Panc1 (cell line): Measurements from ENCODE around the gene CCDC88A.

ENCODE experiments used
- SIN3A ChIP-seq: IDR thresholded peaks from 2 replicates; pipeline ENCODE4 v1.6.1; 2012; ENCODE audit warnings: low read depth, mild to moderate bottlenecking, low read length, moderate library complexity, borderline replicate concordance; ENCODE audit not compliant: insufficient read depth
- TF ChIP-seq, protein P1 (sequence below): fragments of 450-650 bp; IDR thresholded peaks from 2 replicates; pipeline ENCODE4 v1.5.1; 2017; ENCODE audit warnings: mild to moderate bottlenecking
- TF ChIP-seq, protein P2 (sequence below), 2 experiments: IDR thresholded peaks; 2 replicates each; pipeline ENCODE4 v1.6.1; 2011 to 2012; ENCODE audit warnings: low read depth in 2 of 2, control low read depth in 1 of 2, low read length in 1 of 2, mild to moderate bottlenecking in 1 of 2, moderate library complexity in 1 of 2; ENCODE audit not compliant: insufficient read depth in 1 of 2

DNA sequence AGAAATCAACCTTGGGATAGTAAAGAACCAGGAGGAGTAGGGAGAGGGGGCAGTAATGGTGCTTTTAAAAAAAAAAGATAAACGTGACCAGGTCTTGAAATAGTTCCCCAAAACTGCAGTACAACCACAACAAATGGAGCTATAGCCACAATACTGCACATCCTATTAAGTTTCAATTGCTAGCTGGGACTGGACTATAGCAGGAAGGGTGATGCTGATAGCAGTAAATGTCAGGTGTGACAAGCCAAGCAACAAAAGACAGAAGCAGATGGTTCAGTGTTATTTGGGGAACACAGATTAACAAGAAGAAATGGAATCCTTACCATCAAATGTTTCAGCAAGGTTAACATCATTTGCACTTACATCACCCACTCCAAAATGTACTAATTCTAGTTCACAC, 177.0 kb downstream of the CCDC88A start:
- TF ChIP-seq, protein P1, sequence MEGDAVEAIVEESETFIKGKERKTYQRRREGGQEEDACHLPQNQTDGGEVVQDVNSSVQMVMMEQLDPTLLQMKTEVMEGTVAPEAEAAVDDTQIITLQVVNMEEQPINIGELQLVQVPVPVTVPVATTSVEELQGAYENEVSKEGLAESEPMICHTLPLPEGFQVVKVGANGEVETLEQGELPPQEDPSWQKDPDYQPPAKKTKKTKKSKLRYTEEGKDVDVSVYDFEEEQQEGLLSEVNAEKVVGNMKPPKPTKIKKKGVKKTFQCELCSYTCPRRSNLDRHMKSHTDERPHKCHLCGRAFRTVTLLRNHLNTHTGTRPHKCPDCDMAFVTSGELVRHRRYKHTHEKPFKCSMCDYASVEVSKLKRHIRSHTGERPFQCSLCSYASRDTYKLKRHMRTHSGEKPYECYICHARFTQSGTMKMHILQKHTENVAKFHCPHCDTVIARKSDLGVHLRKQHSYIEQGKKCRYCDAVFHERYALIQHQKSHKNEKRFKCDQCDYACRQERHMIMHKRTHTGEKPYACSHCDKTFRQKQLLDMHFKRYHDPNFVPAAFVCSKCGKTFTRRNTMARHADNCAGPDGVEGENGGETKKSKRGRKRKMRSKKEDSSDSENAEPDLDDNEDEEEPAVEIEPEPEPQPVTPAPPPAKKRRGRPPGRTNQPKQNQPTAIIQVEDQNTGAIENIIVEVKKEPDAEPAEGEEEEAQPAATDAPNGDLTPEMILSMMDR = no peak
- no peak for TF ChIP-seq SIN3A
- TF ChIP-seq, protein P2, sequence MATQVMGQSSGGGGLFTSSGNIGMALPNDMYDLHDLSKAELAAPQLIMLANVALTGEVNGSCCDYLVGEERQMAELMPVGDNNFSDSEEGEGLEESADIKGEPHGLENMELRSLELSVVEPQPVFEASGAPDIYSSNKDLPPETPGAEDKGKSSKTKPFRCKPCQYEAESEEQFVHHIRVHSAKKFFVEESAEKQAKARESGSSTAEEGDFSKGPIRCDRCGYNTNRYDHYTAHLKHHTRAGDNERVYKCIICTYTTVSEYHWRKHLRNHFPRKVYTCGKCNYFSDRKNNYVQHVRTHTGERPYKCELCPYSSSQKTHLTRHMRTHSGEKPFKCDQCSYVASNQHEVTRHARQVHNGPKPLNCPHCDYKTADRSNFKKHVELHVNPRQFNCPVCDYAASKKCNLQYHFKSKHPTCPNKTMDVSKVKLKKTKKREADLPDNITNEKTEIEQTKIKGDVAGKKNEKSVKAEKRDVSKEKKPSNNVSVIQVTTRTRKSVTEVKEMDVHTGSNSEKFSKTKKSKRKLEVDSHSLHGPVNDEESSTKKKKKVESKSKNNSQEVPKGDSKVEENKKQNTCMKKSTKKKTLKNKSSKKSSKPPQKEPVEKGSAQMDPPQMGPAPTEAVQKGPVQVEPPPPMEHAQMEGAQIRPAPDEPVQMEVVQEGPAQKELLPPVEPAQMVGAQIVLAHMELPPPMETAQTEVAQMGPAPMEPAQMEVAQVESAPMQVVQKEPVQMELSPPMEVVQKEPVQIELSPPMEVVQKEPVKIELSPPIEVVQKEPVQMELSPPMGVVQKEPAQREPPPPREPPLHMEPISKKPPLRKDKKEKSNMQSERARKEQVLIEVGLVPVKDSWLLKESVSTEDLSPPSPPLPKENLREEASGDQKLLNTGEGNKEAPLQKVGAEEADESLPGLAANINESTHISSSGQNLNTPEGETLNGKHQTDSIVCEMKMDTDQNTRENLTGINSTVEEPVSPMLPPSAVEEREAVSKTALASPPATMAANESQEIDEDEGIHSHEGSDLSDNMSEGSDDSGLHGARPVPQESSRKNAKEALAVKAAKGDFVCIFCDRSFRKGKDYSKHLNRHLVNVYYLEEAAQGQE (IDR thresholded peaks at IDR 0.05; ENCODE audit: insufficient read depth in 1 of 2, low read depth in 2 of 2, low read length in 1 of 2) = no peak
